Activated CD4-positive, alpha-beta memory T cell treated with anti-CD3 and anti-CD28 coated beads, Interleukin-2, amount 10 ng/mL, durations not matched to agents 7 days and 5 days (primary cell): Measurements from ENCODE around the gene IVL. TPM values are rescaled to one million over a fixed set of nuclear protein-coding genes. Genes with fewer than 3 reads are reported as not detected.

Experiments
- CTCF ChIA-PET: fragments of 350-600 bp; sonication (Branson Sonifier 250); formaldehyde crosslinking; loops from one replicate; lab custom pipeline; 2021; ENCODE audit warnings: antibody characterized with exemption, inconsistent platforms; lab: Charles Lee
- POLR2A ChIA-PET: fragments of 350-600 bp; sonication (Branson Sonifier 250); formaldehyde crosslinking; loops from one replicate; lab custom pipeline; 2021; ENCODE audit warnings: antibody characterized with exemption; lab: Charles Lee
- DNase-seq: peaks from one replicate; pipeline ENCODE4 v3.0.0-alpha.2; 2020
- H3K27ac Mint-ChIP-seq: one replicate; pipeline ENCODE4 v1.8.0; 2021; ENCODE audit warnings: mild to moderate bottlenecking, mixed read lengths
- H3K27me3 Mint-ChIP-seq: one replicate; pipeline ENCODE4 v1.8.0; 2021; ENCODE audit warnings: mixed read lengths
- H3K36me3 Mint-ChIP-seq: one replicate; pipeline ENCODE4 v1.8.0; 2021; ENCODE audit warnings: low read depth, mixed read lengths
- H3K4me1 Mint-ChIP-seq: one replicate; pipeline ENCODE4 v1.8.0; 2021; ENCODE audit warnings: mixed read lengths
- H3K4me3 Mint-ChIP-seq: one replicate; pipeline ENCODE4 v1.8.0; 2021; ENCODE audit warnings: mild to moderate bottlenecking, mixed read lengths
- H3K9me3 Mint-ChIP-seq: one replicate; pipeline ENCODE4 v1.8.0; 2021; ENCODE audit warnings: mixed read lengths
- total RNA-seq, 2 experiments: library from RNA; stranded (reverse); gene quantifications; one replicate each; pipeline ENCODE4 v1.2.3, GENCODE V29; 2021

IVL gene
- total RNA-seq, 2 experiments from 2014 or later = not detected

- Mint-ChIP-seq H3K9me3 (no peaks in the 10 kb centered on the region), H3K4me3 (no peak overlapping the region), H3K27me3 (peaks cover 12% of the 10 kb centered on the region), H3K36me3 (no peaks in the 10 kb centered on the region), H3K27ac (no peak overlapping the region), H3K4me1 (no peaks in the 10 kb centered on the region)
- ChIA-PET POLR2A (no interaction called here), CTCF (no interaction called here)
- DNase-seq = no peak
Measured at GRCh38 chr1:152904688-152905440, 3.5 kb upstream of the IVL start.

- CTCF ChIA-PET = no interaction called here
- DNase-seq = no peak
Measured at GRCh38 chr1:152906023-152906565, 2.3 kb upstream of the IVL start.

GRCh38 chr1:152909206-152909605 lies 860 bp downstream of the IVL start:
- Mint-ChIP-seq H3K9me3 (no peaks in the 10 kb centered on the region), H3K4me3 (no peak overlapping the region)
- POLR2A ChIA-PET = no interaction called here

More at GRCh38 chr1:152906023-152906565, 2.3 kb upstream of the IVL start:
- Mint-ChIP-seq H3K27me3 (peaks cover 12% of the 10 kb centered on the region), H3K4me3 (no peak overlapping the region), H3K4me1 (no peaks in the 10 kb centered on the region), H3K9me3 (no peaks in the 10 kb centered on the region), H3K27ac (no peak overlapping the region), H3K36me3 (no peaks in the 10 kb centered on the region)
- POLR2A ChIA-PET = no interaction called here

DNA sequence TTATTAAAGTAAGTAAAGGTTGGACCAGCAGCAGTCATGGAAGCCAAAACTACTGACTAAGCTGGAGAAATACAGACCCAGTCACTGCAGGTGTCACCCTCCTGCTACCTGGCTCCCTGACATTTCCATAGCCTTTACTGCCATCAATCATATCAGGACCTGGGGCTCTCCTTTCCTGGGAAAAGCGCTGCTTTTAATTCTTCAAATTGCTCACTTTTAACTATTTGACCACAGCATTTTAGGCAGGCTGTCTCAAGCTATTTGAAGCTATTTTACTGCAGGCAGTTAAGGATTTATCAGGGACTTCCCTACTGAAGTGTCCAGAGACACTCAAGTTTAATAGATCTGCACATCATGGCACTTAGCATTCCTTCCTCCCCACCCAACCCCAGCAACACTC lies 4.1 kb downstream of the IVL start:
- Mint-ChIP-seq H3K4me1 (no peaks in the 10 kb centered on the region), H3K27me3 (peaks cover 27% of the 10 kb centered on the region), H3K27ac (no peak overlapping the region), H3K9me3 (no peaks in the 10 kb centered on the region), H3K4me3 (no peak overlapping the region), H3K36me3 (no peaks in the 10 kb centered on the region)
- POLR2A ChIA-PET = interaction anchor here (1.0 kb wide), 1 partner anchor 10 kb away, joined by 3 read pairs; no protein-coding TSS in a partner anchor
- CTCF ChIA-PET = no interaction called here
- no peak for DNase-seq

More at GRCh38 chr1:152909206-152909605, 860 bp downstream of the IVL start:
- no peaks in the 10 kb centered on the region for H3K4me1 Mint-ChIP-seq
- no peak for DNase-seq
- CTCF ChIA-PET = no interaction called here
- H3K27ac Mint-ChIP-seq = no peak overlapping the region
- no peaks in the 10 kb centered on the region for H3K36me3 Mint-ChIP-seq
- H3K27me3 Mint-ChIP-seq = peaks cover 20% of the 10 kb centered on the region

- Mint-ChIP-seq H3K9me3 (no peaks in the 10 kb centered on the region), H3K4me3 (no peak overlapping the region), H3K27ac (no peak overlapping the region), H3K27me3 (peaks cover 25% of the 10 kb centered on the region), H3K36me3 (no peaks in the 10 kb centered on the region), H3K4me1 (no peaks in the 10 kb centered on the region)
- ChIA-PET CTCF (no interaction called here), POLR2A (interaction anchor here (1.0 kb wide), 1 partner anchor 11 kb away, joined by 3 read pairs; no protein-coding TSS in a partner anchor)
- no peak for DNase-seq
Measured at GRCh38 chr1:152912900-152913299, 4.6 kb downstream of the IVL start.

- ChIA-PET CTCF (no interaction called here), POLR2A (no interaction called here)
- no peak for DNase-seq
- no peak overlapping the region for H3K27ac Mint-ChIP-seq
- peaks cover 20% of the 10 kb centered on the region for H3K27me3 Mint-ChIP-seq
- no peaks in the 10 kb centered on the region for H3K36me3 Mint-ChIP-seq
- H3K9me3 Mint-ChIP-seq = no peaks in the 10 kb centered on the region
- no peak overlapping the region for H3K4me3 Mint-ChIP-seq
- H3K4me1 Mint-ChIP-seq = no peaks in the 10 kb centered on the region
Measured at GRCh38 chr1:152917794-152918193, 9.4 kb downstream of the IVL start.

DNA sequence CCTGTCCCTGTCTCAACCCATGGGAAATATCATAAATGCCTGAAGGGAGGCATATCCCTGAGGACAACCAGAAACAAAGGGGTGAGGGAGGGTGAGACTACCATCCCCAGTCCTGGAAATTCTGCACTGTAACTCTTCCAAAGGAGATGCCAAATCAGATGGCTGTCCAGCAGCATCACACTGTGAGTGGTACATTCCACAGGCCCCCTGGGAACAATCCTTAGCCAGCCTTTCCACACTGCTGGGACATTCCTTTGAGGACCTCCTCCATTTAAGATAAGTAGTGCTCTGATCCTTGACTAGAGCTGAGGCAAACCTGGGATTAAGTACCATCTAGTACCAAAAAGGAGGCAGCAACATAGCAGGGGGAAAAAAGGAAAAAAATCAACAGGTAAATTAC lies 10.7 kb downstream of the IVL start:
- Mint-ChIP-seq H3K27me3 (peaks cover 18% of the 10 kb centered on the region), H3K4me3 (no peak overlapping the region), H3K27ac (no peak overlapping the region), H3K9me3 (no peaks in the 10 kb centered on the region), H3K36me3 (no peaks in the 10 kb centered on the region), H3K4me1 (no peaks in the 10 kb centered on the region)
- ChIA-PET POLR2A (no interaction called here), CTCF (no interaction called here)
- no peak for DNase-seq

GRCh38 chr1:152924191-152924590 lies 15.8 kb downstream of the IVL start:
- H3K9me3 Mint-ChIP-seq = no peaks in the 10 kb centered on the region
- H3K27me3 Mint-ChIP-seq = peaks cover 8% of the 10 kb centered on the region
- ChIA-PET POLR2A (no interaction called here), CTCF (no interaction called here)
- DNase-seq = no peak
- no peaks in the 10 kb centered on the region for H3K4me1 Mint-ChIP-seq
- no peak overlapping the region for H3K27ac Mint-ChIP-seq
- H3K4me3 Mint-ChIP-seq = no peak overlapping the region
- H3K36me3 Mint-ChIP-seq = no peaks in the 10 kb centered on the region

- Mint-ChIP-seq H3K9me3 (no peaks in the 10 kb centered on the region), H3K4me3 (no peak overlapping the region), H3K27ac (no peak overlapping the region), H3K27me3 (peaks cover 14% of the 10 kb centered on the region), H3K36me3 (no peaks in the 10 kb centered on the region), H3K4me1 (no peaks in the 10 kb centered on the region)
- CTCF ChIA-PET = interaction anchor here (2.4 kb wide), 1 partner anchor 273 kb away, joined by 6 read pairs; no protein-coding TSS in a partner anchor
- POLR2A ChIA-PET = no interaction called here
- no peak for DNase-seq
Measured at GRCh38 chr1:152926091-152926490, 17.7 kb downstream of the IVL start.

DNA sequence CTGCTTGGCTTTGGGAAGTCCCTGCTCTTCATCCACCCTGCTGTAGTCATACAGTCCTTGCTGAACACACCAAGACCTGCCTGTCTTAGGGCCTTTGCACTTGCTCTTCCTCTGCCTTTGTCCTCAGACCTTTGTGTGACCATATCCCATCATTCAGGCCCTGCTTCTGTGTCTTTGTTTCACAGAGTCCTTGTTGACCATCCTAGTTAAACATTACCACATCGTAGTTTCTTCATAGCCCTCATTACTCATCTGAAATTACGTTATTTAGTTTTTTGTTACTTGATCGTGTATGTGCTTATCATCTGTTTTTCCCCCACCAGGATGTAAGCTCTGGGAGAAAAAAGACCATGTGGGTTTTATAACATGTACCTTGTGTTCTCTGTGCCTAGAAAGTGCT lies 20.3 kb downstream of the IVL start:
- ChIA-PET POLR2A (no interaction called here), CTCF (no interaction called here)
- no peak for DNase-seq
- H3K27ac Mint-ChIP-seq = no peak overlapping the region
- peaks cover 18% of the 10 kb centered on the region for H3K27me3 Mint-ChIP-seq
- no peaks in the 10 kb centered on the region for H3K9me3 Mint-ChIP-seq
- H3K4me1 Mint-ChIP-seq = no peaks in the 10 kb centered on the region
- H3K36me3 Mint-ChIP-seq = no peaks in the 10 kb centered on the region
- no peak overlapping the region for H3K4me3 Mint-ChIP-seq

GRCh38 chr1:152932170-152932811 lies 23.9 kb downstream of the IVL start:
- CTCF ChIA-PET = no interaction called here
- Mint-ChIP-seq H3K4me3 (no peak overlapping the region), H3K27ac (no peak overlapping the region)

GRCh38 chr1:152933196-152933595 lies 24.9 kb downstream of the IVL start:
- CTCF ChIA-PET = no interaction called here
- H3K9me3 Mint-ChIP-seq = no peaks in the 10 kb centered on the region
- POLR2A ChIA-PET = no interaction called here
- H3K27ac Mint-ChIP-seq = no peak overlapping the region
- no peaks in the 10 kb centered on the region for H3K36me3 Mint-ChIP-seq
- H3K4me3 Mint-ChIP-seq = no peak overlapping the region
- no peaks in the 10 kb centered on the region for H3K4me1 Mint-ChIP-seq
- no peak for DNase-seq
- H3K27me3 Mint-ChIP-seq = peaks cover 16% of the 10 kb centered on the region

More at GRCh38 chr1:152932170-152932811, 23.9 kb downstream of the IVL start:
- Mint-ChIP-seq H3K9me3 (no peaks in the 10 kb centered on the region), H3K36me3 (no peaks in the 10 kb centered on the region), H3K4me1 (no peaks in the 10 kb centered on the region), H3K27me3 (peaks cover 16% of the 10 kb centered on the region)
- POLR2A ChIA-PET = no interaction called here
- no peak for DNase-seq

- ChIA-PET CTCF (no interaction called here), POLR2A (no interaction called here)
- Mint-ChIP-seq H3K27ac (no peak overlapping the region), H3K27me3 (no peaks in the 10 kb centered on the region), H3K9me3 (no peaks in the 10 kb centered on the region), H3K4me3 (no peak overlapping the region), H3K36me3 (no peaks in the 10 kb centered on the region), H3K4me1 (no peaks in the 10 kb centered on the region)
- no peak for DNase-seq
Measured at GRCh38 chr1:152940614-152941013, 32.3 kb downstream of the IVL start.
